DMS79 (cell line): ENCODE data around the gene SMCO3.

Experiments used
- DNase-seq: peaks from one replicate; lab custom pipeline; 2025; lab: John Stamatoyannopoulos, UW

Gene SMCO3

DNA sequence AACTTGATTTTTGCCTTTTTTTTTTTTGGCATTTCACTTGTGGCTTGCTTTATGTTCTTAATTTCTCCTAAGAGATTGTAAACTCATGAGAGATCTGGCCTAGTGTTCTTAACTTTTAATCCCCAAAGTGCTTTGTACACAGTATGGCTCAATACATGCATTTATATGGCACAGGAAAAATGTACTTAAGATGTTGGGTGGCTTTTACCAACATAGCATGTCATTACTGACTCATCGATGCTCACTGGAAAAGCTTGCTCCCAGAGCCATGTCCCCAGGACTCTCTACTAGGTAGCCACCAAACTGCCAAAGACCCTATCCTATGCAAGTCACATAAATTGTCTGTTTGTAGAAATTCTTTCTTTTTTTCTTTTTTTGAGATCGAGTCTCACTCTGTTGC lies 13.1 kb upstream of the SMCO3 start:
- DNase-seq: no peak

- DNase-seq: no peak
These were observed 12.5 kb upstream of the SMCO3 start for GRCh38 chr12:14826491-14826890.

DNA sequence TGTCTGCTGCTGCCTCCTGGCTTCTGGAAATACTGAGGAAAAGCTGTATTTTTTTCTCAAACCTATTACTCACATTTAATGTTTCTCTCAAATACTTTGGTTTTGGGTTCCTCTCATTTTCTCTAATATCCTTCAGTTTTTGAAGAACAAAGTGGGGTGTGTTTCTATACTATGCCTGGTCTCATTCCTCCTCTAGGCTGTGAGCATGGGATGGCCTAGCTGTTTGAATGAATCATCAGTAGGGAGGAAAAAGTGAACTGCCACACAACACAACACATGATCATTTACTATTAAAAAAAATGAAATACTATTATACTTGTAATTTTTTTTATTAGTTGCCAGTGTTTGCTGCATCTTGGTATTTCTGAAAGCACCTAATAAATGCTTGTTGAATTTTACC lies 11.3 kb upstream of the SMCO3 start:
- no peak for DNase-seq

- DNase-seq: no peak
These were observed 10.1 kb upstream of the SMCO3 start for GRCh38 chr12:14824012-14824634.

DNA sequence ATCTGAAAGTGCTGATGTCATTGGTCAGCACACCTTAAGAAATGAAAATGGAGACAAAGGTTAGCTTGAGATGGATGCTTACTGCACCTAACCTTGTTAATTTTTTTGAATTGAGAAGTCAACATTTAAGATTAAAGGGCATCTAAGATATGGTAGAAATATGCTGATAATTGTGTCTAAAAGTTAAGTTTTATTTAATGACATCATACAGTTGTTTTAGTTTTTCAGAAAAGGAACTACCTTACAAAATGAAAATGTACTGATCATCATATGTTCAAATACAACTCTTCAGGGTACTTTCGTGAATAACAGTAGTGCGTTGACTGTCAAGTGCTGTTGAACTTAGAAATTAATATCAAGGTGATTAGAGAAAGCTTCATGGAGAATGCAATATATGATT lies 2.5 kb downstream of the SMCO3 start:
- no peak for DNase-seq

DNA sequence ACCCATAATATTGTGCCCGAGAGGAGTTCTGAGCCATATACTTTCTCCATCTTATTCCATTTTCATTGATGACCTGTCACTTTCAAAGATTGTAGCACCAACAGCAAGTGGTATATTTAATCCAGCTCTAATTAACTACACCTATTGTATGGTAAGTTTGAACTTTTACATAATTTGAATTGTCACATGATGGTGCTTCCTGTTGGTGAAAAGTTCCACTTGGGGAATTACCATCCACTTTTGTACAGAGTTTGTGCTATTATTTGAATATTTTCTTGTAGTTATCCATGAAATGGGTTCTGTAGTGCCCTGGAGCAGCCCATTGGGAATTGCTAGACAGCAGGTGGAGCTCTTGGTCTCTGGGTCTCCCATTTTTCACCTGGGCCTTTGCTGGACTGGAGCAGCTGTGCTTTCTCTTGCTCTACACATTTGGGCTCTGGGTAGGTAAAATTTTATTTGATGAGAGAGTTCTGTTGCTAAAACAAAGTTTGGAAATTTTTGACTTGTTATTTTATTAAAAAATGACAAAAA lies 3.0 kb downstream of the SMCO3 start:
- DNase-seq: peak; percentile 5

DNA sequence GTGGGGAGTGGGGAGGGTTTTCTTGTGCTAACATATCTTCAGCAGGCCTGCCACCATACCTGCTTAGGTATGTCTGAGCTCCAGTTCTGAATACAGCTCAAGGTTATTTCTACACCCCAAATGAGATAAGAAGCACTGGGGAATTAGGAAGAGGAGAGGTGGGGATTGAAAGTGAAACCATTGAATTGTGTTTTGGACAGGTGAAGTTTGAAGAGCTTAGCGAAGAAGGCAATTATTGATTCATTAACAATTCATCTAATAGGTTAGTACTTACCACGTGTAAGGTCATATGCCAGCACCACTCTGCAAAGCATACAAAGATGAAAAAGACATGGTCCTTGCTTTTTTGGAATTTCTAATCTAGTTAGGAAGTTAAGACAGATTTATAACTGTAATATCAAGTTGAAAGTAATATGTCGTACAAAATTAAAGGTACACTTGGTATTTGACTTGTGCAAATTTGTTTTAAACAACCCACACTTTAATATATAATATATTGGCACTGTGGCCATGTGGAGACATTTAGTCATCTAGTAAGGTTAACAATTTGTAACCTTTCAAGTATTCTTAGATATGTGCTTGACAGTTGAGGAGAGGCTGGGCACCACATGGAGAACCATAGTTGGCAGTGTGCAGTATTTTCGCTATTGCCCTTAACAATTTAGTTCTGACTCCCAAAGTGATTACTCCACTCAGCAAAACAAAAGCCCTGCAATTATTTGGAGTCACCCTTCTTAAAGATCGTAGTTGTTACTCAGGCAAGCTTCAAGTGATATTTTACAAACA lies 3.6 kb downstream of the SMCO3 start:
- peak; percentile 51 for DNase-seq

DNA sequence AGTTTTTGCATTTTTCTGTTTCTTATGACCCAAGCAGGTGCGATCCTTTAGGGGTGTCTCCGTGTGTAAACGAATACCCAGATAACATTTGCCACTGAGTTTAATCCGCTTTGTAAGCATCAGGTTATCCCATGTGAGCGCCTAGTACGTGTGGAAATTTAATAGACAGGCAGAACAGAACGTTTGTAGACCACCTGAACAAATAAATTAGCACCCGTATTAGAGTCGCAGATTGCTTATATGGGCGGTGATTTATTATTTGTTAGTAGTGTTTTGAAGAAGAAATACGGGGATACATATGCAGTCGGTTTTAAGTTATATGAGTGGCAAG lies 10.2 kb downstream of the SMCO3 start:
- peak; percentile 49 for DNase-seq

DNA sequence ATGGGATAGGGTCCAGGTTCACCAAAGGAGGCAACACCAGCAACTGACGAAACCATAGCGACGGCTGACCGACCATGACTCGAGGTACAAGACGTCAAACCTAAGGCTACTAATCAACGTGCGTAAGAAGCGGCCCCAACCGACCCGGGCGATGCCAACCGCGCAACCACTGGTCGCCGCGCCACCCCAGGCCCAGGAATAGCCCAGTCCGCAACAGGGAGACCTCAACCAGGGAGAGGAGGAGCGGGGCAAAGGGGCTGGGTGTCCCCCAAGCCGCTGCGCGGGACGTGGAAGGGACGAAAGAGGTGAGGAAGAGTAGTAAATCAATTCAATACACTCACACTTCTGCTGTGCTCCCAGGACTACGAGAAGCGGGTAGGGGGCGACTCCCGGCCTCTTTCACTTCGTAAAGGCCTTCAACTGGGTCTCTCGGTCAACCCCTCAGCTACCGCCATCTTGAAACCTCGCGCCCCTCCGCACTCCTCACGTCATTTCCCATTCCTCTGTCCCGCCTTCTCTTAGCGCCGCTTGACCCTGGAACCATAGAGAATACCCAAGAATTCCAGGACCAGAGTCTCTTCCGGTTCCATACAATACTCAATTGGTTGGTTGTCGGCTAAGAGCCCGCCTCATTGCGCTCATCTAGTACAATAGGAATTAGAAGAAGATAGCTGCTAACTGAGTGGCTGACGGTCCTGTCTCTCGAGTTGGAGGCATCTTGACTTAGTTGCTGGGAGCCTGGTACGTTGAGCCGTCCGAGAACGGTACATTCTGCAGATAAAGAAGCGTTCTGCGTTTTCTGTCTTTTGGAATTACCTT lies 10.8 kb downstream of the SMCO3 start, which contains the start of the genes C12orf60 and WBP11:
Gene C12orf60 (plus strand): TSS at position 660 of the 819 bp plus-strand sequence. CDS start 19,266 bp downstream, outside the sequence.
Gene WBP11 (minus strand): TSS at position 468 of the 819 bp plus-strand sequence. CDS start 2,095 bp downstream, outside the sequence.
- DNase-seq: peak; percentile 98

DNA sequence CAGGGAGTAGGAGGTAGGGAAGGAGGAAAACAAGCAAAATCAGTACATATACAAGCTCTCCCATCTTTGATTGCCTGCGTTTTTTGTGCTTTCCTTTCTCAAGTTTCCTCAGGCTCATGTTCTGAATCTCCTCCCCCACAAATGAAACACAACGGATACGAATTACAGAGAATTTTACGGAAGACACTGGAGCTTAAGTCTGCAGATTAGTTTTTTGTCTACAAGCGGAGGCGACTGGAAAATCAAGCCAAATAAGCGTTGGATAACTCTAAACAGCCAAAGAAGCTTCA lies 11.3 kb downstream of the SMCO3 start:
- DNase-seq: no peak

- DNase-seq: no peak
These were observed 11.7 kb downstream of the SMCO3 start for GRCh38 chr12:14802247-14802646.

DNA sequence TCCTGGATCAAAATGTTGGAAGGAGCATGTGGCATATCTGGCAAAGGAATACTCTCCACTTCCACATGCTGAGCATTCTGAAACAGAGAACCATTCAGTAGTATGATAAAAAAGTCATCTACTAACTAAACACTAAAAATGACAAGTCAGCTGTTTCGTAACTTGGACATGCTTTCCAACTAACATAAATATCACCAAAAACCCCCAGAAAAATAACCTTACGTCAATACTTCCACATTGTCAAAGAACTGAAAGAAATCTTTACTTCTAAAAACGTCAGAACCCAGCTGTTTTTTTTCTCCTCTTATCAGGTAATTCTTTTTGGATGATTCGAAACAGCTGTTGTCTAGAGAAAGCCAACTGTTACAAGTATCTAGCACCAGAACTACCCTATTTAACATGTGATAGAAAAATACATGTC lies 18.9 kb downstream of the SMCO3 start:
- DNase-seq: no peak

DNA sequence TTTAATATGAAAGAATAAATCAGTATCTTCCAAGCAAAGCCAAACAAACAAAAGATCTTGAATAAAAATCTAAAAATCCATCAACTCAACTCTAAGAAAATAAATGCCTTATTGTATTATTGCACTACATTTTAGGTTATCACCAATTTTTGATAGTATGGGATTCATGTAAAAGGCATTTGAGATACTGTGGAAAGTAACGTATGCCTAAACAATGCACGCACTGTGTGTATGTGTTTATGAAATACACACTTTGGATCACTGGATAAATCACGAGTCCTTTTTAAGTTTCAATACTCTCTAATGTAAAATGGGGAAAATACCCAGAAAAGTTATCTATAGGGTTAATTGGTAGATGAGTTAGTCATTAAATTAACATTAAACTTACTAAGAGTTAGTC lies 28.4 kb downstream of the SMCO3 start:
- DNase-seq: no peak

DNA sequence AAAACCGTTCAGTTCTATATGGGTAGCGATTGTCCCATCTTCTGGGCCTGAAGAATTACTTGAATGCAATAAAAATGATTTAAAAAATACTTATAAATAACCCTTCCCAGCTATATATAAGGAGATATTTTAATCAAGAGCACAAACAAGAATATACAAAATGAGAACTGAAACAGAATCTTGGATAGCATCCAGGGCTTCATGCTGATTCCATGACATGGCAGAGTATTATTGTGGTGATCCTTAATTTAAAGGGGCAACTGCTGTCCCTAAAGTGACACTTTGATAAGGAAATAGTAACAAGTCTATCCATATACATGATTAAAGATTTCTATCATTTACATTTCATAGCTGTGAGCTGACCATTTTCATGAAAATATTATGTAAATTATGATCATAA lies 29.5 kb downstream of the SMCO3 start:
- no peak for DNase-seq

DNA sequence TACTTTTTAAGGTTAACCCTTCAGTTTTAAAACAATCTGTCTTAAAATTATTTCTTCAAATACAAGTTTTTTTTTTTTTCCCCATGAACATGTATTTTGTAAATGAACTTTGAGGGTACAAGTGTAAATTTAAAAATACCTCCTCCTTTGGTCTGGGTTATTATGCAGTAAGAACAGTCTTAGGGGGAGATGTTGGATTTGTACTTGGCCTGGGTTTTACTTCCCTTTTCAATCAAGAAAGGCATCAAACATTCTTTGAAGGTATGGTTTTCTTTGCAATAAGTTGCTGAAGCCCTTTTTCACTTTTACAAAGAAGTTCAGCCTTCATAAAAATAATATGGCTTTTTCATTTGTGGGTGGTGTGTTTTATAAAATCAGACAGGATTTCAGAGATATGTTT lies 31.2 kb downstream of the SMCO3 start:
- DNase-seq: no peak

GRCh38 chr12:14781563-14781962 lies 32.4 kb downstream of the SMCO3 start:
- no peak for DNase-seq

GRCh38 chr12:14780859-14781258 lies 33.1 kb downstream of the SMCO3 start:
- no peak for DNase-seq

- DNase-seq: no peak
These were observed 34.1 kb downstream of the SMCO3 start for GRCh38 chr12:14779834-14780233.

GRCh38 chr12:14777271-14777670 lies 36.7 kb downstream of the SMCO3 start:
- DNase-seq: no peak

GRCh38 chr12:14776236-14776961 lies 37.6 kb downstream of the SMCO3 start:
- DNase-seq: no peak

GRCh38 chr12:14775636-14775980 lies 38.4 kb downstream of the SMCO3 start:
- no peak for DNase-seq
